ENCODE data around the gene SOBP. TPM values are rescaled to one million over a fixed set of nuclear protein-coding genes. Genes with fewer than 3 reads are reported as not detected.

SOBP gene
- total RNA-seq, 4 donors from 2014 or later: 2.6 to 21.2 (median 8.7) TPM

- peak overlapping the region; percentile 55 to 72 for H3K27ac ChIP-seq
- intact Hi-C loops (cut with DNase I; ENCODE audit: low total_unique reads): no loop called here
- peak in 1 of 2 donors; percentile 26 for DNase-seq
- H3K36me3 ChIP-seq: no peaks in the 10 kb centered on the region
- H3K9me3 ChIP-seq: no peaks in the 10 kb centered on the region
- H3K4me1 ChIP-seq: no peaks in the 10 kb centered on the region
- H3K27me3 ChIP-seq: no peaks in the 10 kb centered on the region
- H3K4me3 ChIP-seq: no peak overlapping the region
- no peak for TF ChIP-seq POLR2A (IDR thresholded peaks at IDR 0.05)
- TF ChIP-seq, protein P1, sequence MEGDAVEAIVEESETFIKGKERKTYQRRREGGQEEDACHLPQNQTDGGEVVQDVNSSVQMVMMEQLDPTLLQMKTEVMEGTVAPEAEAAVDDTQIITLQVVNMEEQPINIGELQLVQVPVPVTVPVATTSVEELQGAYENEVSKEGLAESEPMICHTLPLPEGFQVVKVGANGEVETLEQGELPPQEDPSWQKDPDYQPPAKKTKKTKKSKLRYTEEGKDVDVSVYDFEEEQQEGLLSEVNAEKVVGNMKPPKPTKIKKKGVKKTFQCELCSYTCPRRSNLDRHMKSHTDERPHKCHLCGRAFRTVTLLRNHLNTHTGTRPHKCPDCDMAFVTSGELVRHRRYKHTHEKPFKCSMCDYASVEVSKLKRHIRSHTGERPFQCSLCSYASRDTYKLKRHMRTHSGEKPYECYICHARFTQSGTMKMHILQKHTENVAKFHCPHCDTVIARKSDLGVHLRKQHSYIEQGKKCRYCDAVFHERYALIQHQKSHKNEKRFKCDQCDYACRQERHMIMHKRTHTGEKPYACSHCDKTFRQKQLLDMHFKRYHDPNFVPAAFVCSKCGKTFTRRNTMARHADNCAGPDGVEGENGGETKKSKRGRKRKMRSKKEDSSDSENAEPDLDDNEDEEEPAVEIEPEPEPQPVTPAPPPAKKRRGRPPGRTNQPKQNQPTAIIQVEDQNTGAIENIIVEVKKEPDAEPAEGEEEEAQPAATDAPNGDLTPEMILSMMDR (IDR thresholded peaks at IDR 0.05): no peak
These were observed 5.3 kb downstream of the SOBP start for GRCh38 chr6:107495196-107495643.

DNA sequence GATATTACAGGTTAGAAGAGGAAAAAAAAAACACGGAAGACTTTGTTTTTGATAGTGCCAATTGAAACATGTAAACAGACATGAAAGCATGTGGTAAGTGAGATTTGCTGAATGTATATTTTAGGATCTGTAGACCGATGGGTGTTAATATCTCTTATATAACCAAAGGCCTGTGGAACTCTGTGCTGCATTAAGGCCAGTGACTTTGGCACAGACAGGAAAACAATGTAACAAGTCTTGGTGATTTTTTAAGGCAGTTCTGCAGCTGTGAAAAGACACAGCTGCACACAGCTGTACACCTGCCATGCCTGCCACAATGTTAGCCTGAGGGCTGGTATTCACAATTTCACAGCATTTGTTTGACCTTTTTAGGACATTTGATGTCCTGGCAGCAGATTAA lies 6.1 kb downstream of the SOBP start:
- DNase-seq: no peak
- no peak overlapping the region for H3K4me3 ChIP-seq
- H3K4me1 ChIP-seq: no peaks in the 10 kb centered on the region
- no peaks in the 10 kb centered on the region for H3K9me3 ChIP-seq
- peak overlapping the region; percentile 55 to 72 for H3K27ac ChIP-seq
- intact Hi-C loops (cut with DNase I; ENCODE audit: low total_unique reads): no loop called here
- no peaks in the 10 kb centered on the region for H3K36me3 ChIP-seq
- TF ChIP-seq, protein P1 (IDR thresholded peaks at IDR 0.05): no peak
- no peak for TF ChIP-seq POLR2A (IDR thresholded peaks at IDR 0.05)
- H3K27me3 ChIP-seq: no peaks in the 10 kb centered on the region

GRCh38 chr6:107496892-107497684 lies 7.2 kb downstream of the SOBP start:
- DNase-seq: no peak
- Histone ChIP-seq H3K27me3 (no peaks in the 10 kb centered on the region), H3K36me3 (no peaks in the 10 kb centered on the region), H3K9me3 (no peaks in the 10 kb centered on the region), H3K4me1 (no peaks in the 10 kb centered on the region), H3K27ac (peak overlapping the region; percentile 55 to 72), H3K4me3 (no peak overlapping the region)
- intact Hi-C loops (cut with DNase I; ENCODE audit: low total_unique reads): no loop called here
- TF ChIP-seq POLR2A (IDR thresholded peaks at IDR 0.05): no peak
- TF ChIP-seq, protein P1 (IDR thresholded peaks at IDR 0.05): no peak

DNA sequence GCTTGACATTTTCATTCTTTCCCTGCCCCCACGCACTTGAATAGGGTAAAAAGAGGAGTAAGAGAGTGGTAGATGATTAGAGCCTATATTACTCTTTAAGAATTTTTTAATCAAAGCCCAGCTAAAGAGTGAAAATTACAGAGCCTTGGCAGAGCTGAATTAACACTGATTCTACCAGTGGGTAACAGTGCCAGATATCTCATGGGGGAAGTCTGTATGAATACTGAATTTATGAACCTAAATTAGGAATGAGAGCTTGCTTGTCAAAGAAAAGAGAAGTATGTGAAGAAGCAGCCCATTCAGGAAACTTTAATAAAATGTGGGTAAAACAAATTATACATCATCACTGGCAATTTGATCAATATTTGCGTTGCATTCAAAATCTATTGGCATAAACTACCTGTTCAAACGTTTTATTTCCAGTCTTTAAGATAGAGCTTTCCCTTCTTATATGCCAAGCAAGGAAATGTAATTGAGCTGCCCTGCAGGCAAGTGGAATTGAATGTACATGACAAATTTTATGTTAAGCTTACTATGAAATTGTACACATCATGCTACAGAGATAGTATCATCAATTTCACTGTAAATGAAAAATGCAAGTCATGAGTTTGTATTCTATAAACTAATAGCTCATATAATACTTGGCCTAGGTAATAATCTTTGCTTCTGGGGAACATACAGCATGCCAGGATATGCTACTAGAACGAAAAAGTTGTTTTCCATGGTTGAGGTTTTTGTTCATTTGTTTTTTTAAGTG lies 14.5 kb downstream of the SOBP start:
- TF ChIP-seq, protein P1 (IDR thresholded peaks at IDR 0.05): no peak
- no peak for TF ChIP-seq POLR2A (IDR thresholded peaks at IDR 0.05)
- Histone ChIP-seq H3K27ac (no peak overlapping the region), H3K4me1 (no peaks in the 10 kb centered on the region), H3K4me3 (no peak overlapping the region), H3K9me3 (no peaks in the 10 kb centered on the region), H3K36me3 (no peaks in the 10 kb centered on the region), H3K27me3 (no peaks in the 10 kb centered on the region)
- no peak for DNase-seq
- intact Hi-C loops (cut with DNase I; ENCODE audit: low total_unique reads): no loop called here

DNA sequence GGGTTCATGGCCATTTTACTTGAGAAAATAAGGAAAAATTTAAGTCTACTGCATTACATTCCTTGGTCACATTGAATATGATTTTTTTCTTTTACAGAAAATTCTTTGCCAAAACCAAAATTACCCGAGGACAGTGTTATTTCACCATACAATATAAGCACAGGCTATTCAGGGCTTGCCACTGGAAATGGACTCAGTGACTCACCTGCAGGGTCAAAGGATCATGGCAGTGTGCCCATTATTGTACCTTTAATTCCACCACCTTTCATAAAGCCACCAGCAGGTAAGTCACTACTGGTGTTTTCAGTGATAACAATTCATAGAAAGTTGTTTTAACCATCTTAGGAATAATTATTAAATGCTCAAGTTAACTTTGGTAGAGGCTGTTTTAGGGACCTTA lies 16.2 kb downstream of the SOBP start:
- Histone ChIP-seq H3K4me1 (no peaks in the 10 kb centered on the region), H3K27me3 (no peaks in the 10 kb centered on the region), H3K4me3 (no peak overlapping the region), H3K27ac (no peak overlapping the region), H3K9me3 (no peaks in the 10 kb centered on the region), H3K36me3 (no peaks in the 10 kb centered on the region)
- no peak for DNase-seq
- TF ChIP-seq POLR2A (IDR thresholded peaks at IDR 0.05): no peak
- TF ChIP-seq, protein P1 (IDR thresholded peaks at IDR 0.05): no peak
- intact Hi-C loops (cut with DNase I; ENCODE audit: low total_unique reads): no loop called here
